Measurements from ENCODE around the gene CORO7. TPM values are rescaled to one million over a fixed set of nuclear protein-coding genes. Genes with fewer than 3 reads are reported as not detected.
"Not testable (repeated sequence)": the region's sequence is repeated elsewhere in the genome, so short reads cannot be mapped to it uniquely, and the experiment has no call there.

The CORO7 gene
- total RNA-seq, 1 donor from 2014 or later = 58.0 TPM

GRCh38 chr16:4336701-4337539 is 79.5 kb downstream of the CORO7 start:
- no peak for DNase-seq

DNA sequence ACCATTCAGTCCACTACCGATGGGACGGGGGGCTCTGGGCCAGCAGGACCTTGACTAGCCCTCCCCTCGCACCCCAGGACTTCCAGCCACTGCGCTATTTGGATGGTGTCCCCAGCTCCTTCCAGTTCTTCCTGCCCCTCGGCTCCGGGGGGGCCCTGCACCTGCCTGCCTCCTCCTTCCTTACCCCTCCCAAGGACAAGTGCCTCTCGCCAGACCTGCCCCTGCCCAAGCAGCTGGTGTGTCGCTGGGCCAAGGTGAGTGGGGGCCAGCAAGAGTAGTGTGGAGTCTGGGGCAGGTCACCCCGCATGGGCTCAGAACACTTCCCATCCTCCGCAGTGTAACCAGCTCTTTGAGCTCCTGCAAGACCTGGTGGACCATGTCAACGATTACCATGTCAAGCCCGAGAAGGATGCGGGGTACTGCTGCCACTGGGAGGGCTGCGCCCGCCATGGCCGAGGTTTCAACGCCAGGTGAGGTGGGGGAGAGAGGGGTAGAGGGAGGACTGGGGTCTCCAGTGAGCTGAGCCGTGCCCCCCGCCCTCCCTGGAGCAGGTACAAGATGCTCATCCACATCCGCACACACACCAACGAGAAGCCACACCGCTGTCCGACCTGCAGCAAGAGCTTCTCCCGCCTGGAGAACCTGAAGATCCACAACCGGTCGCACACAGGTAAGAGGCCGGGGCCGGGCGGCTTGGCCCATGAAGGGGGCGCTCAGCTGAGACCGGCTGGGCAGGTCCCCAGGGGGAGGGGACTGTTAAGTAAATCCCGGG is 81.5 kb downstream of the CORO7 start:
- no peak for DNase-seq

DNA sequence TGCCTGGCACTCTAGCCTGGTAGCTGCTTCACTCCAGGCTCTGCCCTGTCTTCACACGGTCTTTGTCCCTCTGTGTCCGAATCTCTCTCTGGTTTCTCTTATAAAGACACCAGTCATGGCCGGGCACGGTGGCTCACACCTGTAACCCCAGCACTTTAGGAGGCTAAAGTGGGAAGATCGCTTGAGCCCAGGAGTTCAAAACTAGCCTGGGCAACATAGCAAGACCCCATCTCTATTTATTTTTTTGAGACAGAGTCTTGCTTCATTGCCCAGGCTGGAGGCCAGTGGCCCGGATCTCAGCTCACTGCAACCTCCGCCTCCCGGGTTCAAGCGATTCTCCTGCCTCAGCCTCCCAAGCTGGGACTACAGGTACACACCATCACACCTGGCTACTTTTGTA is 82.7 kb downstream of the CORO7 start:
- not testable (repeated sequence) for DNase-seq

- no peak for DNase-seq
These were observed 83.1 kb downstream of the CORO7 start for GRCh38 chr16:4333308-4333638.

DNA sequence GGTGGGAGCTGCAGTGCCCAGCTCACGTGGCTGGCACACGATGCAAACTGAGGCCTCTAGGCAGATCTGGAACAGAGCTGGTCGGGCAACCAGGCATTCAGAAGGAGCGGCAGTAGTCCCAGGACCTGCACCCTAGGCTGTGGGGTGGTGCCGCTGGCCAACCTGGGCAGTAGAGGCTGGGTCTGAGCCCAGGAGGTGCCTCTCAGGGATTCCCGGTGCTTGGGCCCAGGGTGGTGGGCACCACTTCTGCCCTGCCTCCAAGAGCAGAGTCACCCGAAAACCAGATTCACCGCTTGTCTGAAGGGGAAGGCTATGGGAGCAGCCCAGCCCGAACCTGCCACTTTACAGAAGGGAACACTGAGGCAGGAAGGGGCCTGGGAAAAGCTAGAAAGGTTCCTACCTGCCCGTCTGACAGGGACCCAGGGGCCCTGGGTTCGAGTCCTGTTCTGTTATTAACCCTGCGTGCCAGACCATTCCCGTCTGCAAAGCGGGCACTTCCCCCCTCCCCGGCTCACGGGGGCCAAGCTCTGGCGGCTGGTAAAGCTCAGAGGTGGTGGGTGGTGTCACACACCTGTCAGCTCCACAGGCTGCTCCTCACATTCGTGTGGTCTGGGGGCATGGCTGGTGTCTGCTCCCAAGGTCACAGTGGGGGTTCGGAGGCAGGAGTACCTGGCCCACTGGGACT is 83.6 kb downstream of the CORO7 start:
- no peak for DNase-seq

DNA sequence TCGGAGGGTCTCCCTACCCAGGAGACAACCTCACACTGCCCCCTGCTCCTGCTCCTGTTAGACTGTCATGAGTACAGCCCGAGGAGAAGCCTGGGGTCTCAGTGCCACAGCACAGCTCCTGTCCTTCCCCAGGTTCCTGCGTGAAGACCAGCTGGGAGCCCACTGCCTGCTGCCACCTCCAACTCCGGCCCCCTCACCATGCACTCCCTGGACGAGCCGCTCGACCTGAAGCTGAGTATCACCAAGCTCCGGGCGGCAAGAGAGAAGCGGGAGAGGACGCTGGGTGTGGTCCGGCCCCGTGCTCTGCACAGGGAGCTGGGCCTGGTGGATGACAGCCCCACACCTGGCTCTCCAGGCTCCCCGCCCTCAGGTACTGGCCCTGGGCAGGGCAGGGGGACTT is 84.3 kb downstream of the CORO7 start:
- DNase-seq = no peak

- peak; percentile 87 for DNase-seq
These were observed 86.0 kb downstream of the CORO7 start for GRCh38 chr16:4330277-4330874.

DNA sequence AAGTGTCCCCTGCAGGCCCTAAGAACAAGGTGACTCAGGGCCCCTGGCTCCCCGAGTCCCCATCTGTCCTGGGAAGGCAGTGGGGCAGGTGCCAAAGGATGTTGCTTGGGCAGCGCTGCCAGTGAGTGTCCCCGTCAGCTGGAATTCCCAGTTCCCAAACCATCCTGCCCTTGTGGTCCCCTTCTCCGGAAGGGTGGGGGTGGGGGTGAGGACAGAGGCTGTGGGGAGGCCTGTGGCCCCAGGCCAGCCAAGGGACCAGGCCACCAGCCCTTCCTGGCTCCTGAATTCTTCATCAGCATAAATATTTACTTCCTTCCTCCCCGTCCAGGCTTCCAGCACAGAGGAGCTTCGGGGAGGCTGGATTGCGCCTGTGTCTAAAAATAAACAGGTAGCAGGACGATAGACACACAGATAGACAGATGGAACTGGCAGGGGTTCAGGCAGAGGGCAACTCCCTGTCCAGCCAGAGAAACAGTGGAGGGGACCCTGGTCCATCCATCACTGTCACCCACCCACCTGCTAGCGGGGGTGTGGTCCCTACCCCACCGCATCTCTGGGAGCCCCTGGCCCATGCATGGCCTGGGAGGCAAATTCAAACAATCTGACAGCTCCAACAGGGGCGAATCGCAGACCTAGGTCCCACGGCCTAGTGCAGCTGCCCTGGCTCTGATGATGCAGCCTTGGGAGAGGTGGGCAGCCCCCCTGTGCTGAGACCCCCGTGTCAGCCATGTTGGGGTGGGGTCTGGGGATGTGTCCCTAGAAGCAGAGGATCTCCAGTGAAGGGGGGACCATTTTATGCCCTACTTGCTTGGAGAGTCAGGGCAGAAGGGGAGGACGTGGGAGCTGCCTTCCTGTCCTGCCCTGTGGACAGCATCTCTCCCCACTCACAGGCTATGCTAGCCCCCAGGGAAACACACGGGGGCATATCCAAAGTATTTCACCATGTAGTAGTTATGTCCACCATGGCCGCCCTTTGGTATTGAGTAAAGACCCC is 87.3 kb downstream of the CORO7 start:
- peak; percentile 35 for DNase-seq

DNA sequence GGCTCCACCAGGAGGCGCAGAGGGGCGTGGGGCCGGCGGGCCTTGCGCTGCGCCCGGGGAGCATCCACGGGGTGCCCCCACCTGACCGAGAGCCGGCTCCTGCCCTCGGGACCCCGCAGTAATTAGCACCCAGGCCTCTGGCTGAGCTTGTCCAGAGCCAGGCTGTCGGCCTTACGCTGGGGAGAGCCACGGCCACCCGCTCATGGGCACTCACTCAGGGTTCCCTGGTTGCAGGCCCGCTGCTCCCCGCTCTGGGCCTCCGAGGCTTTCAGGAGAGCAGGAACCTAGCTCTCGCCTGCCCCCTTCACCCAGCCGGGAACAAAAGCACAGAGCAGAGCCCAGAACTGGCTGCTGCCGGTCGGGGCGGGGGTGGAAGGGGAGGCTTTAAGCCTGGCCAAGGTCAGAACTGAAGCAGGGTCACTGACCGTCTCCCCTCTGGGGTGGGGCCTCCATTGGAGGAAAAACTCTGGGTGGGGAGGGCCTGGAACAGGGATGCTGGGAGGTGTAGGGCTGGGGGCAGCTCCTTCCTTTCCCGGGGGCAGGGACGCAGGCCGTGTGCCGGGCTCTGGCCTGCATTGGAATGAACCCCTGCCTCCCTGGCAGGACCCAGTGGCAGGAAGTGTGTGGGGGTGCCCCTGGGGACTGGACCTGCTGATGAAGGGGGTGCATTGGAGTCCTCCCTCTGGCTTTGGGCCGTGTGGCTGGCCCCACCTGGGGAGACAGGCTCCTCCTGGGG is 88.2 kb downstream of the CORO7 start:
- DNase-seq = peak; percentile 87

GRCh38 chr16:4327386-4328045 is 88.9 kb downstream of the CORO7 start:
- DNase-seq = no peak

DNA sequence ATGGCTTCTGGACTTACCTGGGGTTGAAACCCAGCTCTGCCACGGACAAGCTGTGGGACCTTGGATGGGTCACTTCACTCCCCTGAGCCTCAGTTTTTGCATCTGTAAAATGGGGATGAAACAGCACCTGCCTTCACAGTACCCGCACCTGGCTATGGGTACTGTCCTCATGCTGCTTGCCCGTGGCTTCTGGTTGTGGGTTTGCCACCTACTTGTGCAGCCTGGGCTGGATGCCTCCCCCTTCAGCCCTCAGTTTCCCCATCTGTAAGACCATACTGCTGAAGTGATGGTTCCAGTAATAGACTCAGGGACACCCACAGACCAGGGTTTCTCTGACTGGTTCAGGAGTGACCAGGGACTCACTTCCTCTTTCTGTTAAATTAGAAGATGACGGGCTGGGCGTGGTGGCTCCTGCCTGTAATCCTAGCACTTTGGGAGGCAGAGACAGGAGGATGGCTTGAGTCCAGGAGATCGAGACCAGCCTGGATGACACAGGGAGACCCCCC is 91.1 kb downstream of the CORO7 start:
- no peak for DNase-seq

- DNase-seq = no peak
These were observed 91.7 kb downstream of the CORO7 start for GRCh38 chr16:4324492-4325252.

GRCh38 chr16:4323845-4324488 is 92.4 kb downstream of the CORO7 start:
- peak; percentile 37 for DNase-seq

DNA sequence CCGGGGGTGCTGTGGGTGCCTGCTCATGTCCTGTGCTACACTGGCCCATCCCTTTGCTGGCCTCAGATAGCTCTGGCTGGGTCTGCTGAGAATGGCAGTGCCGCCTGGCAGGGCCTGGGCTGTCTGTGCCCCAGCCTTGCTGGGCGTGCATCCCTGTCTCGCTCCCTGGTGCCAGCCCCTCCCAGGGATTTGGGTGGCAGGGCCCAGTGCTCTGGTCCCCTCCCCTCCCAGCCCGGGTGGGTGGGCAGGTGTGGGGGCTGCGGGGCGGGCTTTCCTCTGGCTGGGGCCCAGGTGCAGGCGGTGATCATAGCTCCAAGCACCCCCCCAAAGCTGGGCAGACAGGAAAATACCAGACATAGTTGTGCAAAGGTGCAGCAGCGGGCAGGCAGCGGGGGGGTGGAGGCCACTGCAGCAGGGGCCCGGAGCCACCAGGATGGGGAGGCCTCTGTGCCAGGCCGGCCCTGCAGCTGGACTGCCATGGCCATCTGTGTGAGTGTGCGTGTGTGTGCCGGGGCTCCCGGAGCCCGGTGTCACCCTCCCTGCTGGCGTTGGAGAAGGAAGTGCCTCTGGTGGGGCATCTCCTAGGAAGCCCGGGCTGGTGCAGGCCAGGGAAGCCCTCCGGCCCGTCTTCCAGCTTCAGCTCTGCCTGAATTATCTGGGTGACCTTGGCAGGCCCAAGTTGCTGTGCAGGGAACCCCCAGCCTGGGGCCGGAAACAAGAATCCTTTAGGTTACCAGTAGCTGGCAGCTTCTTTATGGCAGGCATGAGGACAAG is 93.1 kb downstream of the CORO7 start:
- DNase-seq = no peak

DNA sequence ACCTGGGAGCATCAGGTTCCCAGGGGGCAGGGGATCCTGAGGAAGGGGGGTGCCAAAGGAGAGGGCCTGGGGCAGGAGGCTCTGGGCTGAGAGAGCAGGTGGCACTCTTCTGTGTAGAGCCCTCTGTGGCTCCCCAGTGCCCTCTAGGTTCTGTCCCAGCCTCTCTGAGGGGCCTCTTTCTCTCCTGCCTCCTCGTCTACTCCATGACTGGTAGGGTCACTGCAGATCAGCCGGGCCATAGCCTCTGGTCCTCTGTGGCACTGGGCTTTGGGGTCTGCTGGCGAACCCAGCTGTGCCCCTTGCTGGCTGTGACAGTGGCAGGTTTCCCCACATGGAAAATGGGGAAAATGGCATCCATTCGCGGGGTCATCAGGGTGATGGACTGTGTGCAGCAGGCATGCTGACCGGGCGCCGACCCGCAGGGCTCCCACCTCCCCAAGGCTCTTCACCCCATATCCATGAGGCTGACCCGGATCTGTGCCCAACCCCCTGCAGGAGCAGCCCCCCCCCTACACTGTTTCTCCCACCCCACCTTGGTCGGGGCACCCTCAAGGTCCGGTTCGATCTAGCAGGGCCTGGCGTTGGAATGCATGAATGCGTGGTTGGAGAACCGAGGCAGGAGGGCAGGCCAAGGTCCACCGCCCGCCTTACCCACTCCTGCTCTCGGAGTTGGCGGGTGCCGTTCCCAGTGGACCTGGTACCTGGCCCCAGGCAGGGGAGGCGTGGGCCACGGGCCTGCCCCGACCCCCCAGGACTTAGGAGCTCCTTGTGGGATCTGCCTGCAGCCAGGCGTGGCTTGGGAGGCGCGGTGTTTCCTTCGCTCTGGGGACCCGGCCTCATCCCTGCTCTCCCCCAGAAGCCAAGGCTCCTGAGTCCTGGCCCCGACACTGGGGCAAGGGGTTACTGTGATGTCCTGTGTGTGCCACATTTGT is 94.0 kb downstream of the CORO7 start:
- DNase-seq = no peak

DNA sequence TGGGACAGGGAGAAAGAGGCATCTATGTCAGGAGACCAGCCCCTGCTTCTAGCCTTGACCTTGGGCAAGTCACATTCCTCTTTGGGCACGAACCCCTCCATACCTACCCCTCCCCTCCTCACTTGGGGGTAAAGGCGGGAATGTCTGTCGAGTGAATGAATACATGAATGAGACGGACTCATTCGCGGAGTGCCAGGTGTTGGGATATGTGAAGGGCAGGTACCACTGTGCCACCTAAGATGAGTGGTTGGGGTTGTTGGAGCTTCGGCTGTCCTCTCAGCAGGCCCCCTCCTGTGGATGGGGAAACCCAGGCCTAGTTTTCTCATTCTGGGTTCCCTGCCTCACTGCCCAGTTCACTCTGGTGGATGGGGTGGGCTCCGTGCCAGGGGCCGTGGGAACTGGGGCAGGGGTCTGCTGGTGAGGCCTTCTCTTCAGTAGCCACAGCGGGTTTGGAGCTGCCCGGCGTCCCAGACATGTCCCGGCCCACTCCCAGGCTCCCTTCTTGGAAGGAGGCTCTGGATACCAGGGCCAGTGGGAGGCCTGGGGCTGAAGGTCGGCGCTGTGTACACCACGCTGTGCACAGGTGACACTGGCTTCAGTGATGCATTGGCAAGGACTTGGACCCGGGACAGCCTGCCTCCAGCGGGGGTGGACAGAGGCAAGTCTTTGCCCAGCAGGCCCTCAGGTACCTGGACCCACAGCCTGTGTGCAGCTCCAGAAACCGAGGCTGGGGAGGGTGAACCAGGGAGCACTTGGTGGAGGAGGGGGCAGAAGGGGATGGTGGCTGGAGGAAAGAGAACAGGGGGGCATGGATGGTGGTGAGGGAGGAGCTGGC is 94.9 kb downstream of the CORO7 start:
- no peak for DNase-seq
